H7 (cell line): Measurements from ENCODE around the gene SLIT1. TPM values are rescaled to one million over a fixed set of nuclear protein-coding genes. Genes with fewer than 3 reads are reported as not detected.

Source experiments
- DNase-seq: peaks from one replicate; pipeline ENCODE4 v3.0.0; 2012
- H3K27me3 ChIP-seq: 2 replicates; pipeline ENCODE4 v1.6.0; 2011; ENCODE audit warnings: mild to moderate bottlenecking, low read length; ENCODE audit not compliant: control insufficient read depth, insufficient read depth
- H3K36me3 ChIP-seq: replicated peaks from 2 replicates; pipeline ENCODE4 v1.5.1; 2011; ENCODE audit warnings: low read length; ENCODE audit not compliant: control insufficient read depth, insufficient read depth
- H3K4me3 ChIP-seq: 2 replicates; pipeline ENCODE4 v1.5.1; 2011; ENCODE audit warnings: low read depth, mild to moderate bottlenecking, control low read depth, low read length, moderate library complexity; ENCODE audit not compliant: insufficient read depth
- total RNA-seq: library from RNA; depleted of rRNA; stranded (reverse); fragments of >200 nt; shearing (Covaris generic); gene quantifications from 2 replicates; pipeline ENCODE4 v1.2.3, GENCODE V29; 2014; rRNA removed

The SLIT1 gene
- total RNA-seq, 1 experiment from 2014 or later, result 0.28 TPM

DNA sequence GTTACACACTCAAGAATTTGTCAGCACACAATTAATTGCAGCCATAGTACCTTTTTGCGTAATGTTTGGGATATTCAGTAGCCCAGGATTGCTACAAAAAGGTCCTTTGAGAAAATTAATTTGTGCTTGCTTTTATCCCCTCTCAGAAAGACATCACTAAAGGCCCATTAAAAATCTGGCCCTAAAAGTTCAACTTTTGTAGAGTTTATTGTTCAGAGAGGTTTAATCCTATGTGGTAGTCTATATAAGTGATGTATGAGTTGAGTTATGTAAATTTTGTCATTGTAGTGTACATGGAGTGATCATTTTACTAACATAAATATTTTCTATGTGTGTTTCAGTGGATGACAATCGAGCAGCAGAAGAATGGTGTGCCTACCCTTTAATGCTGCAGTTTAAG lies 227.7 kb downstream of the SLIT1 start:
- H3K27me3 ChIP-seq, result no peaks in the 10 kb centered on the region
- no peak overlapping the region for H3K4me3 ChIP-seq
- H3K36me3 ChIP-seq, result peaks cover 3% of the 10 kb centered on the region; the same call in 1 of the 2 replicates
- DNase-seq, result no peak

DNA sequence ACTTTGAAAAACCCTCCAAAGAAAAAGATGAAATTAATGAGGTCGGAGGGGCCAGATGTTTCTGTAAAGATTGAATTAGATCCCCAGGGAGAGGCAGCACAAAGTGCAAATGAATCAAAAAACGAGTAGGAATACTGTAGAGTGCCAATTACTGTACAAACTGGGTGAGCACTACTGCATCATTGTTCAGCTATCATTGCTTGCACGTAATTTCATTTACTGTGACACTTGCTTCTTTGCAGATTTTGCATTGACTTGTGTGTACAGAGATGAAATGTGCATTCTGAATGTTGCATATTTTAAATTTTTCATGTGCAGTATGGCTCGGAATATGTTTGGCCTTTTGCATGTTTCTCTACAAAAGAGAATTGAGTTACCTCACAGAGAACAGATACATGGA lies 230.0 kb downstream of the SLIT1 start:
- no peak for DNase-seq
- Histone ChIP-seq H3K36me3 (peaks cover 3% of the 10 kb centered on the region; the same call in 1 of the 2 replicates), H3K4me3 (no peak overlapping the region), H3K27me3 (no peaks in the 10 kb centered on the region)

DNA sequence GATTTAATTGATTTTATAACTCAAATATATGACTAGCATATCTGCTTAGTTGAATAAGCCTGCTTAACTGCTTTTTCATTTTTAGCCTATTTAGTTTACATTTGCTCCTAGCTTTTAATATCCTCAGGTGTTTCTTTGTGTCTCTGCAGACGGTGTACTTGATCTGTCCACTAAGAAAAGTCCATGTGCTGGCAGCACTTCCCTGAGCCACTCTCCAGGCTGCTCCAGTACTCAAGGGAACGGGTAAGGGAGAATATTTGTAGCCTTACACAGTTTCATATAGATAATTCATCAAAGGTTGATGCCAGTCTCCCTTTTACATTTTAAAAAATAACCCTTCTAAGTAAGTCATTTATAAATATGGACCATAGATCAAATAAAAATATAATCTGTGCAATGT lies 233.8 kb downstream of the SLIT1 start:
- no peak overlapping the region for H3K4me3 ChIP-seq
- peaks cover 3% of the 10 kb centered on the region; the same call in 1 of the 2 replicates for H3K36me3 ChIP-seq
- H3K27me3 ChIP-seq, result no peaks in the 10 kb centered on the region
- DNase-seq, result no peak

DNA sequence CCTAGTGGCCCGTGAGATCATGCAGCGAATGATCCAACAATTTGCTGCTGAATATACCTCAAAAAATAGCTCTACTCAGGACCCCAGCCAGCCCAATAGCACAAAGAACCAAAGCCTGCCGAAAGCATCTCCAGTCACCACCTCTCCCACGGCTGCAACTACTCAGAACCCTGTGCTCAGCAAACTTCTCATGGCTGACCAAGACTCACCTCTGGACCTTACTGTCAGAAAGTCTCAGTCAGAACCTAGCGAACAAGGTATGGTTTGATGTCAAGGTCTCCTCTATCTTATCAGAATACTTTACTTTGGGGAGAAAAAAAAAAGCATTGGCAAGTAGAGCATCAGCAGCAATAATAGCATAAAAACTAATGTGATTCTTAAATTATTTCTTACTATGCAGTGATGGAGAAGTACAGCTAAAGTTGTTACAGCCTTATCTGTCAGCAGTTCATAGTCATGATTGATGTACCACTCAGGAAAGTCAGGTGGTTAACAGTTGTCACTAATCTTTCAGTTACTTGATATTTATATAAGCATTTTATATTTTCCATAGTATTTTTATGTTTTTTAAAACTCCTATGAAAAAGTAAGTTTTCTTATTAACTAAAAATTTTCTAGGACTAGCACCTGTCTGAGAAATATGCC lies 236.6 kb downstream of the SLIT1 start:
- Histone ChIP-seq H3K4me3 (no peak overlapping the region), H3K27me3 (no peaks in the 10 kb centered on the region), H3K36me3 (no peaks in the 10 kb centered on the region)
- no peak for DNase-seq

Other genes with a start within 250 kb of the SLIT1 start
- 38.7 and 54.0 TPM in 2 replicates for gene ARHGAP19, start 106.7 kb upstream of the SLIT1 start, total RNA-seq
- 5.2 and 6.2 TPM in 2 replicates for gene FRAT1, start 133.3 kb upstream of the SLIT1 start, total RNA-seq
- 46.8 and 67.0 TPM in 2 replicates for gene FRAT2, start 148.8 kb upstream of the SLIT1 start, total RNA-seq
- 41.7 and 47.4 TPM in 2 replicates for gene RRP12, start 215.4 kb upstream of the SLIT1 start, total RNA-seq
- 1,178 and 1,380 TPM in 2 replicates for gene PGAM1, start 240.2 kb upstream of the SLIT1 start, total RNA-seq